Neural cell (in vitro differentiated cells): Measurements from ENCODE around the gene ACD. TPM values are rescaled to one million over a fixed set of nuclear protein-coding genes. Genes with fewer than 3 reads are reported as not detected.

ENCODE experiments used
- H2AFZ ChIP-seq: fragments of 200-600, 300-800 bp; sonication (generic), shearing (Covaris generic); 2 replicates; pipeline ENCODE4 v1.6.0; 2014; ENCODE audit warnings: low read depth, mild to moderate bottlenecking, antibody characterized with exemption, low read length, moderate library complexity
- H3F3A ChIP-seq: fragments of 200-600 bp; shearing (Covaris generic); 2 replicates; pipeline ENCODE4 v1.6.1; 2016; ENCODE audit warnings: mild to moderate bottlenecking, moderate library complexity, mixed read lengths, antibody characterized with exemption, low read length; ENCODE audit not compliant: insufficient read depth, poor library complexity, severe bottlenecking
- H3K27ac ChIP-seq: fragments of 200-600, 300-800 bp; sonication (generic), shearing (Covaris generic); 2 replicates; pipeline ENCODE4 v1.5.1; 2014; ENCODE audit warnings: mild to moderate bottlenecking, low read length, moderate library complexity
- H3K27me3 ChIP-seq: fragments of 300-800, 200-600 bp; sonication (generic), shearing (Covaris generic); 2 replicates; pipeline ENCODE4 v1.6.0; 2014; ENCODE audit warnings: mild to moderate bottlenecking, low read depth, low read length, moderate library complexity; ENCODE audit not compliant: insufficient read depth
- H3K36me3 ChIP-seq: fragments of 300-800, 200-600 bp; sonication (generic), shearing (Covaris generic); 2 replicates; pipeline ENCODE4 v1.5.1; 2014; ENCODE audit warnings: mild to moderate bottlenecking, antibody characterized with exemption, low read length, moderate library complexity; ENCODE audit not compliant: insufficient read depth
- H3K4me2 ChIP-seq: fragments of 300-800, 200-600 bp; sonication (generic), shearing (Covaris generic); 2 replicates; pipeline ENCODE4 v1.6.0; 2014; ENCODE audit warnings: mild to moderate bottlenecking, low read length
- H3K4me3 ChIP-seq: fragments of 300-800, 200-600 bp; sonication (generic), shearing (Covaris generic); 2 replicates; pipeline ENCODE4 v1.5.1; 2014; ENCODE audit warnings: mild to moderate bottlenecking, low read length, moderate library complexity
- H3K79me2 ChIP-seq: fragments of 200-600 bp; shearing (Covaris generic); replicated peaks from 2 replicates; pipeline ENCODE4 v1.6.0; 2014; ENCODE audit warnings: mild to moderate bottlenecking, low read length, moderate library complexity; ENCODE audit not compliant: insufficient read depth
- H3K9ac ChIP-seq: fragments of 300-800, 200-600 bp; sonication (generic), shearing (Covaris generic); 2 replicates; pipeline ENCODE4 v1.6.1; 2016; ENCODE audit warnings: mild to moderate bottlenecking, low read length, mixed read lengths
- H3K9me2 ChIP-seq: fragments of 200-600 bp; shearing (Covaris generic); 2 replicates; pipeline ENCODE4 v1.6.1; 2016; ENCODE audit warnings: mild to moderate bottlenecking, low read length, mixed read lengths; ENCODE audit not compliant: insufficient read depth
- H3K9me3 ChIP-seq: fragments of 200-600, 300-800 bp; sonication (generic), shearing (Covaris generic); 2 replicates; pipeline ENCODE4 v1.6.1; 2016; ENCODE audit warnings: mild to moderate bottlenecking, mixed run types, low read length, moderate library complexity, mixed read lengths
- H4K20me1 ChIP-seq: fragments of 200-600 bp; shearing (Covaris generic); 2 replicates; pipeline ENCODE4 v1.6.1; 2016; ENCODE audit warnings: mild to moderate bottlenecking, mixed run types; ENCODE audit not compliant: insufficient read depth
- EP300 ChIP-seq: fragments of 450-650 bp; conservative IDR thresholded peaks from 2 replicates; pipeline ENCODE4 v1.6.1; 2014; ENCODE audit warnings: antibody characterized with exemption, mild to moderate bottlenecking, moderate library complexity; ENCODE audit not compliant: poor library complexity, severe bottlenecking
- EZH2 ChIP-seq: fragments of 200-600, 300-800 bp; shearing (Covaris generic), sonication (generic); IDR thresholded peaks from 2 replicates; pipeline ENCODE4 v1.6.1; 2014; ENCODE audit warnings: antibody characterized with exemption, low read length, borderline replicate concordance, mild to moderate bottlenecking; ENCODE audit not compliant: insufficient read depth, poor library complexity, severe bottlenecking
- MXI1 ChIP-seq: fragments of 450-650 bp; conservative IDR thresholded peaks from 2 replicates; pipeline ENCODE4 v1.6.1; 2014; ENCODE audit warnings: antibody characterized with exemption, mild to moderate bottlenecking; ENCODE audit not compliant: poor library complexity, severe bottlenecking
- POLR2AphosphoS5 ChIP-seq: IDR thresholded peaks from 2 replicates; pipeline ENCODE4 v1.6.1; 2012
- RAD21 ChIP-seq: fragments of 450-650 bp; conservative IDR thresholded peaks from 2 replicates; pipeline ENCODE4 v1.6.1; 2014; ENCODE audit warnings: antibody characterized with exemption, mild to moderate bottlenecking, moderate library complexity
- SMC3 ChIP-seq: fragments of 450-650 bp; conservative IDR thresholded peaks from 2 replicates; pipeline ENCODE4 v1.6.1; 2014; ENCODE audit warnings: antibody characterized with exemption, mild to moderate bottlenecking, moderate library complexity; ENCODE audit not compliant: poor library complexity
- TAF1 ChIP-seq: IDR thresholded peaks from 2 replicates; pipeline ENCODE4 v1.6.1; 2012; ENCODE audit warnings: low read depth
- polyA plus RNA-seq: library from polyadenylated mRNA; depleted of rRNA; stranded (reverse); fragments of >200 nt; gene quantifications from 2 replicates; pipeline ENCODE4 v1.2.3, GENCODE V29; 2014
- TF ChIP-seq, protein P1 (sequence below): fragments of 450-650 bp; IDR thresholded peaks from 2 replicates; pipeline ENCODE4 v1.5.1; 2014; ENCODE audit warnings: antibody characterized with exemption, mild to moderate bottlenecking, moderate library complexity; ENCODE audit not compliant: poor library complexity, severe bottlenecking
- TF ChIP-seq, protein P2 (sequence below): IDR thresholded peaks from 2 replicates; pipeline ENCODE4 v1.6.1; 2012; ENCODE audit warnings: borderline replicate concordance

Gene ACD
- polyA plus RNA-seq, 1 donor from 2014 or later: 98.6 TPM

GRCh38 chr16:67667817-67668494 is 7.9 kb upstream of the ACD start:
- H3K79me2 ChIP-seq: no peaks in the 10 kb centered on the region
- H3K27ac ChIP-seq: no peak overlapping the region
- TF ChIP-seq EP300 (no peak), EZH2 (no peak), RAD21 (peak; percentile 31), SMC3 (peak; percentile 65)
- TF ChIP-seq, protein P1, sequence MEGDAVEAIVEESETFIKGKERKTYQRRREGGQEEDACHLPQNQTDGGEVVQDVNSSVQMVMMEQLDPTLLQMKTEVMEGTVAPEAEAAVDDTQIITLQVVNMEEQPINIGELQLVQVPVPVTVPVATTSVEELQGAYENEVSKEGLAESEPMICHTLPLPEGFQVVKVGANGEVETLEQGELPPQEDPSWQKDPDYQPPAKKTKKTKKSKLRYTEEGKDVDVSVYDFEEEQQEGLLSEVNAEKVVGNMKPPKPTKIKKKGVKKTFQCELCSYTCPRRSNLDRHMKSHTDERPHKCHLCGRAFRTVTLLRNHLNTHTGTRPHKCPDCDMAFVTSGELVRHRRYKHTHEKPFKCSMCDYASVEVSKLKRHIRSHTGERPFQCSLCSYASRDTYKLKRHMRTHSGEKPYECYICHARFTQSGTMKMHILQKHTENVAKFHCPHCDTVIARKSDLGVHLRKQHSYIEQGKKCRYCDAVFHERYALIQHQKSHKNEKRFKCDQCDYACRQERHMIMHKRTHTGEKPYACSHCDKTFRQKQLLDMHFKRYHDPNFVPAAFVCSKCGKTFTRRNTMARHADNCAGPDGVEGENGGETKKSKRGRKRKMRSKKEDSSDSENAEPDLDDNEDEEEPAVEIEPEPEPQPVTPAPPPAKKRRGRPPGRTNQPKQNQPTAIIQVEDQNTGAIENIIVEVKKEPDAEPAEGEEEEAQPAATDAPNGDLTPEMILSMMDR: peak; percentile 62
- no peak overlapping the region for H2AFZ ChIP-seq
- H3K9me2 ChIP-seq: no peaks in the 10 kb centered on the region
- H3K9ac ChIP-seq: no peak overlapping the region
- H3K4me3 ChIP-seq: no peak overlapping the region
- no peaks in the 10 kb centered on the region for H3K9me3 ChIP-seq
- H4K20me1 ChIP-seq: no peaks in the 10 kb centered on the region
- no peaks in the 10 kb centered on the region for H3K36me3 ChIP-seq
- no peak overlapping the region for H3K4me2 ChIP-seq
- H3F3A ChIP-seq: no peaks in the 10 kb centered on the region
- H3K27me3 ChIP-seq: no peaks in the 10 kb centered on the region

GRCh38 chr16:67667453-67667816 is 7.4 kb upstream of the ACD start:
- Histone ChIP-seq H3K9ac (no peak overlapping the region), H3K4me2 (no peak overlapping the region), H2AFZ (no peak overlapping the region), H3K4me3 (peak overlapping the region; percentile 70), H3K27ac (no peak overlapping the region), H3K9me3 (no peaks in the 10 kb centered on the region), H3K9me2 (no peaks in the 10 kb centered on the region), H3K79me2 (peaks cover 3% of the 10 kb centered on the region), H3F3A (no peaks in the 10 kb centered on the region), H3K36me3 (no peaks in the 10 kb centered on the region), H4K20me1 (no peaks in the 10 kb centered on the region), H3K27me3 (no peaks in the 10 kb centered on the region)
- TF ChIP-seq POLR2AphosphoS5: no peak
- no peak for TF ChIP-seq TAF1
- TF ChIP-seq EP300: no peak
- TF ChIP-seq EZH2: no peak
- TF ChIP-seq, protein P2, sequence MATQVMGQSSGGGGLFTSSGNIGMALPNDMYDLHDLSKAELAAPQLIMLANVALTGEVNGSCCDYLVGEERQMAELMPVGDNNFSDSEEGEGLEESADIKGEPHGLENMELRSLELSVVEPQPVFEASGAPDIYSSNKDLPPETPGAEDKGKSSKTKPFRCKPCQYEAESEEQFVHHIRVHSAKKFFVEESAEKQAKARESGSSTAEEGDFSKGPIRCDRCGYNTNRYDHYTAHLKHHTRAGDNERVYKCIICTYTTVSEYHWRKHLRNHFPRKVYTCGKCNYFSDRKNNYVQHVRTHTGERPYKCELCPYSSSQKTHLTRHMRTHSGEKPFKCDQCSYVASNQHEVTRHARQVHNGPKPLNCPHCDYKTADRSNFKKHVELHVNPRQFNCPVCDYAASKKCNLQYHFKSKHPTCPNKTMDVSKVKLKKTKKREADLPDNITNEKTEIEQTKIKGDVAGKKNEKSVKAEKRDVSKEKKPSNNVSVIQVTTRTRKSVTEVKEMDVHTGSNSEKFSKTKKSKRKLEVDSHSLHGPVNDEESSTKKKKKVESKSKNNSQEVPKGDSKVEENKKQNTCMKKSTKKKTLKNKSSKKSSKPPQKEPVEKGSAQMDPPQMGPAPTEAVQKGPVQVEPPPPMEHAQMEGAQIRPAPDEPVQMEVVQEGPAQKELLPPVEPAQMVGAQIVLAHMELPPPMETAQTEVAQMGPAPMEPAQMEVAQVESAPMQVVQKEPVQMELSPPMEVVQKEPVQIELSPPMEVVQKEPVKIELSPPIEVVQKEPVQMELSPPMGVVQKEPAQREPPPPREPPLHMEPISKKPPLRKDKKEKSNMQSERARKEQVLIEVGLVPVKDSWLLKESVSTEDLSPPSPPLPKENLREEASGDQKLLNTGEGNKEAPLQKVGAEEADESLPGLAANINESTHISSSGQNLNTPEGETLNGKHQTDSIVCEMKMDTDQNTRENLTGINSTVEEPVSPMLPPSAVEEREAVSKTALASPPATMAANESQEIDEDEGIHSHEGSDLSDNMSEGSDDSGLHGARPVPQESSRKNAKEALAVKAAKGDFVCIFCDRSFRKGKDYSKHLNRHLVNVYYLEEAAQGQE: no peak
- TF ChIP-seq RAD21: no peak
- TF ChIP-seq SMC3: no peak
- TF ChIP-seq MXI1: no peak
- TF ChIP-seq, protein P1: no peak
